Prostate gland (tissue), 2 donors: ENCODE measurements around the gene TMEM221.

Source experiments
- CTCF ChIP-seq, 4 experiments: fragments of 200-600 bp in 2 of 4; fragments of 450-650 bp in 2 of 4; sonication (generic) in 2 of 4; IDR thresholded peaks; 1 replicate in 3 of 4; 2 replicates in 1 of 4; pipeline ENCODE4 v1.5.1; 2016 to 2019; ENCODE audit warnings: antibody characterized with exemption in 4 of 4, mild to moderate bottlenecking in 2 of 4, moderate library complexity in 2 of 4
- POLR2A ChIP-seq: fragments of 450-650 bp; IDR thresholded peaks from one replicate; pipeline ENCODE4 v1.6.1; 2016; ENCODE audit warnings: antibody characterized with exemption, mild to moderate bottlenecking

DNA sequence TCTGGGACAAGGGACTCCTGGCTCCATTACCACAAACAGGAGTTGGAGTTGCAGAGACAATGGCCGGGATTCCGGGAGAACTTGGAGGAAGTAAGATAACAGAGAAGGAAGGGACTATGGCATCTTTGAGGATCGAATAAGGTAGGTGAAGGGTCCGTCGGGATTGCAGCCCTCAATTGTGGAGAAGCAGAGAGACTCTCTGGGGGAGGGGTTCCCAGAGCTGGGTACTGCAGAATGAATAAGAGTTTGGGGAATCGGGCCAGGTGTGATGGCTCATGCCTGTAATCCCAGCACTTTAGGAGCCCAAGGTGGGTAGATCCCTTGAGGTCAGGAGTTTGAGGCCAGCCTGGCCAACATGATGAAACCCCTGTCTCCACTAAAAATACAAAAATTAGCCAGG lies 46.8 kb downstream of the TMEM221 start:
- TF ChIP-seq CTCF (IDR thresholded peaks at IDR 0.05) (no peak), POLR2A (no peak)
